ENCODE measurements around the gene ZSCAN21.

The ZSCAN21 gene

GRCh38 chr7:100017875-100018274, 31.7 kb upstream of the ZSCAN21 start:
- DNase-seq (ENCODE audit: low read depth), result no peak
- TF ChIP-seq CTCF (IDR thresholded peaks at IDR 0.05; ENCODE audit: insufficient read depth, low read depth, low read length, missing control alignments), result no peak
- H3K4me3 ChIP-seq (ENCODE audit: low read depth, low read length), result no peak overlapping the region

GRCh38 chr7:100019908-100020307, 29.7 kb upstream of the ZSCAN21 start:
- no peak for TF ChIP-seq CTCF (IDR thresholded peaks at IDR 0.05; ENCODE audit: insufficient read depth, low read depth, low read length, missing control alignments)
- no peak for DNase-seq (ENCODE audit: low read depth)
- no peak overlapping the region for H3K4me3 ChIP-seq (ENCODE audit: low read depth, low read length)

GRCh38 chr7:100021297-100021696, 28.3 kb upstream of the ZSCAN21 start:
- no peak for TF ChIP-seq CTCF (IDR thresholded peaks at IDR 0.05; ENCODE audit: insufficient read depth, low read depth, low read length, missing control alignments)
- no peak for DNase-seq (ENCODE audit: low read depth)
- no peak overlapping the region for H3K4me3 ChIP-seq (ENCODE audit: low read depth, low read length)

- DNase-seq (ENCODE audit: low read depth), result no peak
- TF ChIP-seq CTCF (IDR thresholded peaks at IDR 0.05; ENCODE audit: insufficient read depth, low read depth, low read length, missing control alignments), result no peak
These were observed 27.0 kb upstream of the ZSCAN21 start for GRCh38 chr7:100022621-100023020.

GRCh38 chr7:100023526-100023925, 26.0 kb upstream of the ZSCAN21 start:
- TF ChIP-seq CTCF (IDR thresholded peaks at IDR 0.05; ENCODE audit: insufficient read depth, low read depth, low read length, missing control alignments), result no peak
- DNase-seq (ENCODE audit: low read depth), result no peak
- no peak overlapping the region for H3K4me3 ChIP-seq (ENCODE audit: low read depth, low read length)

More at GRCh38 chr7:100022621-100023020, 27.0 kb upstream of the ZSCAN21 start:
- no peak overlapping the region for H3K4me3 ChIP-seq (ENCODE audit: low read depth, low read length)

- no peak for TF ChIP-seq CTCF (IDR thresholded peaks at IDR 0.05; ENCODE audit: insufficient read depth, low read depth, low read length, missing control alignments)
- DNase-seq (ENCODE audit: low read depth), result no peak
- H3K4me3 ChIP-seq (ENCODE audit: low read depth, low read length), result no peak overlapping the region
These were observed 25.5 kb upstream of the ZSCAN21 start for GRCh38 chr7:100024020-100024619.

GRCh38 chr7:100027197-100027596, 22.4 kb upstream of the ZSCAN21 start:
- no peak for DNase-seq (ENCODE audit: low read depth)
- no peak for TF ChIP-seq CTCF (IDR thresholded peaks at IDR 0.05; ENCODE audit: insufficient read depth, low read depth, low read length, missing control alignments)
- no peak overlapping the region for H3K4me3 ChIP-seq (ENCODE audit: low read depth, low read length)

All from GM12865 (cell line).